GM23338 (cell line): ENCODE measurements around the gene VOPP1.
"Not testable (repeated sequence)": the region's sequence is repeated elsewhere in the genome, so short reads cannot be mapped to it uniquely, and the experiment has no call there.

Experiments used
- CREB1 ChIP-seq: fragments of 250-450 bp; sonication (Bioruptor Pico); IDR thresholded peaks from 2 replicates; pipeline ENCODE4 v1.5.0; 2020; ENCODE audit warnings: low read depth, mild to moderate bottlenecking, moderate library complexity
- ETS1 ChIP-seq: IDR thresholded peaks from 2 replicates; pipeline ENCODE4 v1.6.1; 2016; ENCODE audit warnings: antibody characterized with exemption
- EZH2 ChIP-seq: fragments of 200-600 bp; sonication (generic); IDR thresholded peaks from one replicate; pipeline ENCODE4 v1.8.0; 2017; ENCODE audit warnings: antibody characterized with exemption, mild to moderate bottlenecking, low read depth; ENCODE audit not compliant: unreplicated experiment
- EZH2phosphoT487 ChIP-seq: fragments of 200-600 bp; sonication (generic); IDR thresholded peaks from one replicate; pipeline ENCODE4 v1.8.1; 2018; ENCODE audit warnings: antibody characterized with exemption; ENCODE audit not compliant: unreplicated experiment
- JUNB ChIP-seq: IDR thresholded peaks from one replicate; pipeline ENCODE4 v1.6.1; 2016; ENCODE audit warnings: antibody characterized with exemption; ENCODE audit not compliant: unreplicated experiment
- POLR2AphosphoS5 ChIP-seq: IDR thresholded peaks from 2 replicates; pipeline ENCODE4 v1.6.1; 2016; ENCODE audit warnings: antibody characterized with exemption, low read depth
- REST ChIP-seq: IDR thresholded peaks from one replicate; pipeline ENCODE4 v1.6.1; 2018; ENCODE audit warnings: antibody characterized with exemption; ENCODE audit not compliant: unreplicated experiment
- STAT1 ChIP-seq: IDR thresholded peaks from one replicate; pipeline ENCODE4 v1.6.1; 2016; ENCODE audit warnings: antibody characterized with exemption; ENCODE audit not compliant: unreplicated experiment
- ZNF114 ChIP-seq: fragments of 250-450 bp; sonication (Bioruptor Pico); IDR thresholded peaks from 2 replicates; pipeline ENCODE4 v1.5.0; 2020; ENCODE audit warnings: mild to moderate bottlenecking, moderate library complexity
- ZNF331 ChIP-seq: fragments of 250-450 bp; sonication (Bioruptor Pico); IDR thresholded peaks from 2 replicates; pipeline ENCODE4 v1.5.0; 2020; ENCODE audit warnings: low read depth, mild to moderate bottlenecking, moderate library complexity
- TF ChIP-seq, protein P1 (sequence below), 2 experiments: fragments of 200-600 bp in 1 of 2; sonication (generic) in 1 of 2; conservative IDR thresholded peaks; 2 replicates each; pipeline versions ENCODE4 v1.5.1 to v1.6.1; 2016 to 2017; ENCODE audit warnings: antibody characterized with exemption in 2 of 2, low read depth in 2 of 2, mild to moderate bottlenecking in 2 of 2, moderate library complexity in 1 of 2

DNA sequence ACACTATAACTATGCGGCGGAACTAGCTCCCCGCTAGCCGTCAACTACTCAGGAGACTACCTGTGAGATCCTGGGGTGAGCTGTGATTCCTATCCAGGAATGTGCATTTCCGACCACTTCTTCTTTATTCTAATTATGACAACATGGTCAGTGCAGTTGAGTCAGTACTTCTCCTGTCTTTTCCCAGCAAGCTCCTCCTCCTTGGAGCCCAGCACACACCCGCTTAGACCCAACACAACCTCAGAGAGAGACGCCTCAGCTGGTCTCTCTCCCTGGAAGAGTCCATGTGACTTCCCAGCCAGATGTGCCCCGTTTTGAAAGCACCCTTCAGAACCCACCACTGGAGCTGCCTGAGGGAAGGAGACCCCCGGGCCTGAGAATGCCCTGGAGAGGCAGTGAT lies 100.7 kb downstream of the VOPP1 start:
- not testable (repeated sequence) for TF ChIP-seq POLR2AphosphoS5; EZH2; EZH2phosphoT487; ZNF331; CREB1 (CRISPR knock-in tag); JUNB; REST; ETS1; STAT1; ZNF114
- TF ChIP-seq, protein P1, sequence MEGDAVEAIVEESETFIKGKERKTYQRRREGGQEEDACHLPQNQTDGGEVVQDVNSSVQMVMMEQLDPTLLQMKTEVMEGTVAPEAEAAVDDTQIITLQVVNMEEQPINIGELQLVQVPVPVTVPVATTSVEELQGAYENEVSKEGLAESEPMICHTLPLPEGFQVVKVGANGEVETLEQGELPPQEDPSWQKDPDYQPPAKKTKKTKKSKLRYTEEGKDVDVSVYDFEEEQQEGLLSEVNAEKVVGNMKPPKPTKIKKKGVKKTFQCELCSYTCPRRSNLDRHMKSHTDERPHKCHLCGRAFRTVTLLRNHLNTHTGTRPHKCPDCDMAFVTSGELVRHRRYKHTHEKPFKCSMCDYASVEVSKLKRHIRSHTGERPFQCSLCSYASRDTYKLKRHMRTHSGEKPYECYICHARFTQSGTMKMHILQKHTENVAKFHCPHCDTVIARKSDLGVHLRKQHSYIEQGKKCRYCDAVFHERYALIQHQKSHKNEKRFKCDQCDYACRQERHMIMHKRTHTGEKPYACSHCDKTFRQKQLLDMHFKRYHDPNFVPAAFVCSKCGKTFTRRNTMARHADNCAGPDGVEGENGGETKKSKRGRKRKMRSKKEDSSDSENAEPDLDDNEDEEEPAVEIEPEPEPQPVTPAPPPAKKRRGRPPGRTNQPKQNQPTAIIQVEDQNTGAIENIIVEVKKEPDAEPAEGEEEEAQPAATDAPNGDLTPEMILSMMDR (conservative IDR thresholded peaks at IDR 0.05; ENCODE audit: low read depth in 2 of 2) = not testable (repeated sequence)
